ENCODE measurements around the gene ARID3A. TPM values are rescaled to one million over a fixed set of nuclear protein-coding genes. Genes with fewer than 3 reads are reported as not detected.

ARID3A gene
- total RNA-seq, 1 experiment from 2014 or later: 0.85 TPM

GRCh38 chr19:892243-892893 is 33.5 kb upstream of the ARID3A start:
- Mint-ChIP-seq H3K27me3 (ENCODE audit: unreplicated experiment) (no peaks in the 10 kb centered on the region), H3K36me3 (ENCODE audit: insufficient read depth, unreplicated experiment) (peaks cover 59% of the 10 kb centered on the region), H3K4me1 (ENCODE audit: low read depth, unreplicated experiment) (no peaks in the 10 kb centered on the region), H3K4me3 (ENCODE audit: low read depth, unreplicated experiment) (peak overlapping the region; percentile 78), H3K27ac (ENCODE audit: unreplicated experiment) (peak overlapping the region; percentile 39), H3K9me3 (ENCODE audit: low read depth, unreplicated experiment) (no peaks in the 10 kb centered on the region)
- no TSS peak for BruUV-seq (replicated peaks)
- CTCF ChIA-PET: no interaction called here
- intact Hi-C loops (cut with micrococcal nuclease; ENCODE audit: unreplicated experiment): no loop called here
- no peak for DNase-seq
- TF ChIP-seq, protein P1, sequence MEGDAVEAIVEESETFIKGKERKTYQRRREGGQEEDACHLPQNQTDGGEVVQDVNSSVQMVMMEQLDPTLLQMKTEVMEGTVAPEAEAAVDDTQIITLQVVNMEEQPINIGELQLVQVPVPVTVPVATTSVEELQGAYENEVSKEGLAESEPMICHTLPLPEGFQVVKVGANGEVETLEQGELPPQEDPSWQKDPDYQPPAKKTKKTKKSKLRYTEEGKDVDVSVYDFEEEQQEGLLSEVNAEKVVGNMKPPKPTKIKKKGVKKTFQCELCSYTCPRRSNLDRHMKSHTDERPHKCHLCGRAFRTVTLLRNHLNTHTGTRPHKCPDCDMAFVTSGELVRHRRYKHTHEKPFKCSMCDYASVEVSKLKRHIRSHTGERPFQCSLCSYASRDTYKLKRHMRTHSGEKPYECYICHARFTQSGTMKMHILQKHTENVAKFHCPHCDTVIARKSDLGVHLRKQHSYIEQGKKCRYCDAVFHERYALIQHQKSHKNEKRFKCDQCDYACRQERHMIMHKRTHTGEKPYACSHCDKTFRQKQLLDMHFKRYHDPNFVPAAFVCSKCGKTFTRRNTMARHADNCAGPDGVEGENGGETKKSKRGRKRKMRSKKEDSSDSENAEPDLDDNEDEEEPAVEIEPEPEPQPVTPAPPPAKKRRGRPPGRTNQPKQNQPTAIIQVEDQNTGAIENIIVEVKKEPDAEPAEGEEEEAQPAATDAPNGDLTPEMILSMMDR (IDR thresholded peaks at IDR 0.05; ENCODE audit: unreplicated experiment): no peak

DNA sequence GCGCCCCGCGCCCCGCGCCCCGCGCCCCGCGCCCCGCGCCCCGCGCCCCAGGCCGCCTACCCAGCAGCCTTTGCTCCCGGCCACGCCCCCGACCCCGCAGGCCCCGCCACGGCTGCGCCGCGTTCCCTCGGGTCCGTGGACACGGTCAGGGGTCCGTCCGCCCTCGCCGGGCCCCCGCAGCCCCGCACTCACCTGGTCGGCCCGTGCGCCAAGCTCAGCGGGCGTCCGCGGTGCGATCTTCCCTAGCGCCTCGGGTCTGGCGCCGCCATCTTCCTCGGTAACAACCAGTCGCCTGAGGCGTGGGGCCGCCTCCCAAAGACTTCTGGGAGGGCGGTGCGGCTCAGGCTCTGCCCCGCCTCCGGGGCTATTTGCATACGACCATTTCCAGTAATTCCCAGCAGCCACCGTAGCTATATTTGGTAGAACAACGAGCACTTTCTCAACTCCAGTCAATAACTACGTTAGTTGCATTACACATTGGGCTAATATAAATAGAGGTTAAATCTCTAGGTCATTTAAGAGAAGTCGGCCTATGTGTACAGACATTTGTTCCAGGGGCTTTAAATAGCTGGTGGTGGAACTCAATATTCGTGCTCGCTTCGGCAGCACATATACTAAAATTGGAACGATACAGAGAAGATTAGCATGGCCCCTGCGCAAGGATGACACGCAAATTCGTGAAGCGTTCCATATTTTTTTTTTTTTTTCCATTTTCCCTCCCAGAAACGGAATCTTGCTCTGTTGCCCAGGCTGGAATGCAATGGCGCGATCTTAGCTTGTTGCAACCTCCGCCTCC is 32.7 kb upstream of the ARID3A start, which contains the start of the genes MED16 and RNU6-9:
Gene MED16, minus strand, starts transcription at position 294 of the 796 bp plus-strand sequence. CDS start 2,056 bp downstream, outside the sequence.
Gene RNU6-9, plus strand, starts transcription at position 591 of the 796 bp plus-strand sequence.
- CTCF ChIA-PET: no interaction called here
- no peaks in the 10 kb centered on the region for H3K4me1 Mint-ChIP-seq (ENCODE audit: low read depth, unreplicated experiment)
- peaks cover 56% of the 10 kb centered on the region for H3K36me3 Mint-ChIP-seq (ENCODE audit: insufficient read depth, unreplicated experiment)
- TF ChIP-seq, protein P1 (IDR thresholded peaks at IDR 0.05; ENCODE audit: unreplicated experiment): no peak
- H3K27ac Mint-ChIP-seq (ENCODE audit: unreplicated experiment): peak within 1 kb of the TSS; percentile 99
- H3K4me3 Mint-ChIP-seq (ENCODE audit: low read depth, unreplicated experiment): peak within 1 kb of the TSS; percentile 78
- peak; percentile 83 for DNase-seq
- H3K9me3 Mint-ChIP-seq (ENCODE audit: low read depth, unreplicated experiment): no peaks in the 10 kb centered on the region
- BruUV-seq (replicated peaks): no TSS peak
- intact Hi-C loops (cut with micrococcal nuclease; ENCODE audit: unreplicated experiment): no loop called here
- H3K27me3 Mint-ChIP-seq (ENCODE audit: unreplicated experiment): no peaks in the 10 kb centered on the region

DNA sequence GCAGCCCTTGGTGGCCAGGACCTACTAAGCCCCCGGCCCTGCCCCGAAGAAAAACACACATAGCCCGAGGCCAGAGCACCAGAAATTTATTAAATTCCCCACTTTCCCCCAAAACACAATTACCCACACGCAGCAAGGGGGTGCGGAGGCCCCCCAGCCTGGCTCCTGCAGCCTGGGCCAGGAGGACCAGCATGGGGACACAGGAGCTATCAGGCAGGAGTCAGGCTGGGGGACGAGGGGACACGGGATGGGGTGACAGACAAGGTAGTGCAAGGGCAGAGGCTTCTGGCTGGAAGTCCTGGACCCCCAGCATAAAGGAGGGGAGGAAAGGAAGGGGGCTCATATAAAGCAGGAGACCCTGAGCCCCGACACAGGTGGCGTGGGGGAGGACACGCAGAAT is 29.4 kb upstream of the ARID3A start:
- CTCF ChIA-PET: interaction anchor here (1.3 kb wide), 1 partner anchor 12 kb away, joined by 4 read pairs; no protein-coding TSS in a partner anchor
- TF ChIP-seq, protein P1 (IDR thresholded peaks at IDR 0.05; ENCODE audit: unreplicated experiment): no peak
- H3K4me1 Mint-ChIP-seq (ENCODE audit: low read depth, unreplicated experiment): no peaks in the 10 kb centered on the region
- no peak for DNase-seq
- H3K9me3 Mint-ChIP-seq (ENCODE audit: low read depth, unreplicated experiment): no peaks in the 10 kb centered on the region
- H3K36me3 Mint-ChIP-seq (ENCODE audit: insufficient read depth, unreplicated experiment): peaks cover 53% of the 10 kb centered on the region
- H3K27me3 Mint-ChIP-seq (ENCODE audit: unreplicated experiment): no peaks in the 10 kb centered on the region
- H3K27ac Mint-ChIP-seq (ENCODE audit: unreplicated experiment): no peak overlapping the region
- H3K4me3 Mint-ChIP-seq (ENCODE audit: low read depth, unreplicated experiment): no peak overlapping the region
- BruUV-seq (replicated peaks): no TSS peak
- intact Hi-C loops (cut with micrococcal nuclease; ENCODE audit: unreplicated experiment): no loop called here

DNA sequence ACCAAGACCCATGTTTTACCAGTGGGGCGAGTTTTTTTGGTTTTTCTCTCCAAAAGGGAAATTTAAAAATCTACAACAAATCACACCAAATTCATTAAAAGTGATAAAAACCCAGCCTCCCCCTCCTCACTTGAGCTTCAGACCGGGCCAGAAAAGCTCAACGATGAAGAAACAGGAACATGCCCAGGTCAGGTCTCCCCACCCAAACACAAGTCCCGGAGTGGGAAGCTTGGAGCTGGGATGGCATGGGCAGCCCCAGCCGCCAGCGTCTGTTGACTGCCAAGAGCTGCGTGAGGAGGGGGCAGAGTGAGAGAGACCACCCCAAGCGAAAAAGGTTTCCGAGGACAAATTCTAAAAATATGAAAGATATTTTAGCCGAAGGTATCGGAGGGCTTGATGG is 28.8 kb upstream of the ARID3A start:
- TF ChIP-seq, protein P1 (IDR thresholded peaks at IDR 0.05; ENCODE audit: unreplicated experiment): no peak
- no peak for DNase-seq
- Mint-ChIP-seq H3K9me3 (ENCODE audit: low read depth, unreplicated experiment) (no peaks in the 10 kb centered on the region), H3K27me3 (ENCODE audit: unreplicated experiment) (no peaks in the 10 kb centered on the region), H3K36me3 (ENCODE audit: insufficient read depth, unreplicated experiment) (peaks cover 56% of the 10 kb centered on the region), H3K4me1 (ENCODE audit: low read depth, unreplicated experiment) (no peaks in the 10 kb centered on the region), H3K4me3 (ENCODE audit: low read depth, unreplicated experiment) (no peak overlapping the region), H3K27ac (ENCODE audit: unreplicated experiment) (no peak overlapping the region)
- intact Hi-C loops (cut with micrococcal nuclease; ENCODE audit: unreplicated experiment): no loop called here
- CTCF ChIA-PET: interaction anchor here (1.3 kb wide), 1 partner anchor 12 kb away, joined by 4 read pairs; no protein-coding TSS in a partner anchor
- BruUV-seq (replicated peaks): TSS peak; percentile 82

All from Calu3 (cell line).